ENCODE measurements around the gene IL1A.

The IL1A gene

DNA sequence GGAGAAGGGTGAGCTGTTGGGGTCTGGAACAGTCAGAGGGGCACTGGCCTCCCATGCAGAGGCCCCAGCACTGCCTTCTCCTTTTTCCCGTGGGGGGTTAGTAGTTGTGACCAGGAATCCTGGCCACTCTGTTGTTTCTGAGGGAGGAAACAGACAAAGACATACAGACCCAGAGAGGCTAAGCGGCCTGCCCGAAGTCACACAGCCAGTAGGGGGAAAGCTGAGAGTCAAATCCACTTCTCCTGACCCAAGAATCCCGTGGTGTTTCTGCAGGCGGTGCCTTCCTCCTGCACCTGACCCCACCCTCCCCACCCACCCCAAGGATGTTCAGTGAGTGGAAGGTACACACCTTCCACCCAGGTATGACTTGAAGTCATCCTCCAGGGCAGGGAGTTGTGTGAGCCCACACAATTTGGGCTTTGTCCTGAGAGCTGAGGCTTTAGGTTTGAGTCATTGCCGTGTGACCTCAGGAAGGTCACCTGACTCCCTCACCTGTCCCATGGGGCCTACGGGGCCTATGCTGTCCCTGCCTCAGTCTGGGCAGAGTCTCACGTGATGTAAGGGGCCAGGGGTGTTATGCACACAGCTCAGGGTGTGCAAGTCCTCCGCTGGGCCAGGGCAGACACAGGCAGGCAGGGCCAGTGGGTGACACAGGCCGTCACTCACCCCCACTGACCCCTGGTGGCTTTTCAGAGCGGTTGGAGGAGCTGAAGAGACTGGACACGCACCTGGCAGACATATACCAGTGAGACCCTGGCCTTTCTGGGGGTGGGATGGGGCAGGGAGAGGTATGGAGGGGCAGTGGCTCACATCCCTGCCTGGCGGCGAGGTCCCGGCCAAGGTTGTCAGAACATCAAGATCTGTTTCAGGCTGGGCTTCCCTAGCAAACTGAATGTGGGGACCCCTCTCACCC lies 58.5 kb downstream of the IL1A start:
- DNase-seq: no peak

DNA sequence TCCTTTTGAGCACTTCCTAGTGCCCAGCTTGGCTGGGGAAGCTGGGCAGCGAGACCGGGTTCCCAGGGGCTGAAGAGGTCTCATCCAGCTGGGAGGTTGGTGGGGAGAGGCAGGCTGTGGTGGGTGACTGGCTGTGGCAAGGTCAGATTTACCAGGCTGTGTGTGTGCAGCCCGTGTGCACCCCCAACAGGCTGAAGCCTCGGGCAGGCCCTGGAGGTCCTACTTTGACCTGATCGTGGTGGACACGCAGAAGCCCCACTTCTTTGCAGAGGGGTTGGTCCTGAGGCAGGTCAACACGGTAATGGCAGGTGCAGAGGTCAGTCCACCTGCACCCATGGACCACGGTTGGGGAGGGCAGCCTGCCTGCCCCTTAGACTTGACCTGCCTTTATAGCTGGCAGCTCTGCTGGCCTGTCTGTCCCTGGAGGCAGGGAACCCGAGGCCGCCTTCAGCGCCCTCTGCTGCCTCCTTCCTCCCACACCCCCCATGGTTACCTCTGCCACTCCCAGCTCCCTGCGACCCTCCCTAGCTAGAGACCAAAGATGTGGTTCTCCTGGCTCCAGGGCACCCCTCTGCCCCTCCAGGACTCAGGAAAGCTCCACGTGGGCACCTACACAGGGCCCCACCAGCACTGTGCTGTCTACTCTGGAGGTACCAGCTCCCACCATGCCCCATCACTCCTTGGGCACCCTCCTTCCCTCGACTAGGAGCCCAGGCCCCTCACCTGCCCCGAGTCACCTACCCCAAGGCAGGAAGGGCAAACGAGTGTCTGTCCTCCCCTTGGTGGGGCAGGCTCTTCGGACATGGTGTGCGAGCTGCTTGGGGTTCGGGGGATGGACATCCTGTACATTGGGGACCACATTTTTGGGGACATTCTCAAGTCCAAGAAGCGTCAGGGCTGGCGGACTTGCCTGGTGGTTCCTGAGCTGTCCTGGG lies 59.4 kb downstream of the IL1A start:
- no peak for DNase-seq

DNA sequence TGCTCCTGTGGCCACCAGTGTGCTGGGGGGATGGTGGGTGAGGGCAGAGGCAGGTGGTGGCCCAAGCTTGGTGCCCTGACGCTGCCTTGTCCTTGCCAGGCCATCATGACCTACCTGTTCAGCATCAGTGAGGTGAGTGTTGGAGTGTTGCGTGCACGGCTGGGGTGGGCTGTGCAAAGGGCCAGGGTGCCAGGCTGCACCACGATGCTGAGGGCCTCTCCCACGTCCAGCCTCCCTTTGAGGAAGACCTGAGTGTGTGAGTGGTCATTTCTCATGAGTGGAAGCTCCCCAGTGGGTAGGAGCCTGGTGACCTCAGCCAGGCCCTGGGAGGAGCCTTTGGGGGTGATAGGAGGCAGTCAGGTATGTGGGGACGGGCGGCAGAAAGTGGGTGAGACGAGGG lies 60.3 kb downstream of the IL1A start:
- DNase-seq: no peak
